Activated T-helper 1 cell treated with anti-CD3 and anti-CD28 coated beads, Interleukin-12 subunit alpha, Interleukin-12 subunit beta, Interleukin-2, Interleukin-4 antibody, amounts not matched to agents 30 ng/mL and 10 ng/mL and 1 ng/mL, durations not matched to agents 14 hours and 24 hours and 36 hours (primary cell): ENCODE measurements around the gene CETP. TPM values are rescaled to one million over a fixed set of nuclear protein-coding genes. Genes with fewer than 3 reads are reported as not detected.
A peak's percentile ranks its signal among the peaks of the same experiment; 100 is the strongest.
"Not testable (repeated sequence)": the region's sequence is repeated elsewhere in the genome, so short reads cannot be mapped to it uniquely, and the experiment has no call there.

Source experiments
- DNase-seq: peaks from one replicate; pipeline ENCODE4 v3.0.0; 2021; ENCODE audit warnings: low spot score
- H3K27ac Mint-ChIP-seq: one replicate; pipeline ENCODE4 v1.8.0; 2021; ENCODE audit warnings: mild to moderate bottlenecking, mixed read lengths
- H3K27me3 Mint-ChIP-seq: one replicate; pipeline ENCODE4 v1.8.0; 2022; ENCODE audit warnings: mild to moderate bottlenecking, moderate library complexity, mixed read lengths; ENCODE audit not compliant: insufficient read depth
- H3K36me3 Mint-ChIP-seq: one replicate; pipeline ENCODE4 v1.8.0; 2021; ENCODE audit warnings: low read depth, mixed read lengths
- H3K4me1 Mint-ChIP-seq: one replicate; pipeline ENCODE4 v1.8.0; 2021; ENCODE audit warnings: low read depth, mixed read lengths
- H3K4me3 Mint-ChIP-seq: one replicate; pipeline ENCODE4 v1.8.0; 2021; ENCODE audit warnings: mild to moderate bottlenecking, moderate library complexity, mixed read lengths
- H3K9me3 Mint-ChIP-seq: one replicate; pipeline ENCODE4 v1.8.0; 2021; ENCODE audit warnings: mixed read lengths
- intact Hi-C: fragments of 100-400 bp; cut with micrococcal nuclease; formaldehyde crosslinking; loops from one replicate; pipeline ENCODE4 v1.15.1; 2024
- total RNA-seq: library from RNA; stranded (reverse); gene quantifications from 2 replicates; pipeline ENCODE4 v1.2.3, GENCODE V29; 2022

The CETP gene
- total RNA-seq, 1 donor from 2014 or later = 0.23 TPM

DNA sequence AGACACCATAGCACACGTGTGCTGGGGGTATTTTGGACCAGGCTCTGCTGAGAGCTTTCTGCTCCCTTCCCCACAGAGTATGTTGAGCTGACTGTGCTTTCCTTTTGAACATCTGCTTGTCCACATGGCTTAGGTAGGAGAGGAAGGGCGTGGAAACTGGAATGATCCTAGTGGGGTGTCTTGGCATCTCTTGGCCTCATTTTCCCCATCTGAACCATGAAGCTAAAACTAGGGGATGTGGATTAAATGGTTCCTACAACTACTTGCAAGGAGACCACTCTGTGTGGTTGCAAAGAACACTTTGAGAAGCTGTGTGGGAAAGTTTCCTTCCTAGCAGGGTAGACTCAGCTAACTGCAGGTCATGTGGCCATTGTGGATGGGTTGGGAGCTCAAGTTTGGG, 20.9 kb downstream of the CETP start:
- intact Hi-C loops = no loop called here
- Mint-ChIP-seq H3K4me3 (no peak overlapping the region), H3K27ac (peak overlapping the region; percentile 4), H3K9me3 (no peaks in the 10 kb centered on the region), H3K36me3 (peaks cover 41% of the 10 kb centered on the region), H3K4me1 (peaks cover 67% of the 10 kb centered on the region), H3K27me3 (no peaks in the 10 kb centered on the region)
- DNase-seq = no peak

DNA sequence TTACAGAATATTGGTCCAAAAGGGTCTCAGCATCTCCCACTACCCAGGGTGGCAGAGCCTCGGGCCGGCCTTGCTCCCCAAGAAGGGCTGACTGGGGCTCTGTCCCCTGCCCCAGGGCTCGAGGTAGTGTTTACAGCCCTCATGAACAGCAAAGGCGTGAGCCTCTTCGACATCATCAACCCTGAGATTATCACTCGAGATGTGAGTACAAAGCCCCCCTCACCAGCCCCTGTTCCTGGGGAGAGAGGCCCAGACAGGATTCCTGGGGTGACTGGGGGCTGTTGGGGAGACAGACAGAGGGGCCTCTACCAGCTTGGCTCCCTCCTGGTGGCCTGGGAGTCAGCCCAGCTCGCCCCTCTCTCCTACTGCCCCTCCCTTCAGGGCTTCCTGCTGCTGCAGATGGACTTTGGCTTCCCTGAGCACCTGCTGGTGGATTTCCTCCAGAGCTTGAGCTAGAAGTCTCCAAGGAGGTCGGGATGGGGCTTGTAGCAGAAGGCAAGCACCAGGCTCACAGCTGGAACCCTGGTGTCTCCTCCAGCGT, 21.5 kb downstream of the CETP start:
- peaks cover 46% of the 10 kb centered on the region for H3K36me3 Mint-ChIP-seq
- no peak overlapping the region for H3K4me3 Mint-ChIP-seq
- peaks cover 73% of the 10 kb centered on the region for H3K4me1 Mint-ChIP-seq
- H3K27me3 Mint-ChIP-seq = no peaks in the 10 kb centered on the region
- DNase-seq = no peak
- intact Hi-C loops = no loop called here
- H3K27ac Mint-ChIP-seq = peak overlapping the region; percentile 4
- no peaks in the 10 kb centered on the region for H3K9me3 Mint-ChIP-seq

DNA sequence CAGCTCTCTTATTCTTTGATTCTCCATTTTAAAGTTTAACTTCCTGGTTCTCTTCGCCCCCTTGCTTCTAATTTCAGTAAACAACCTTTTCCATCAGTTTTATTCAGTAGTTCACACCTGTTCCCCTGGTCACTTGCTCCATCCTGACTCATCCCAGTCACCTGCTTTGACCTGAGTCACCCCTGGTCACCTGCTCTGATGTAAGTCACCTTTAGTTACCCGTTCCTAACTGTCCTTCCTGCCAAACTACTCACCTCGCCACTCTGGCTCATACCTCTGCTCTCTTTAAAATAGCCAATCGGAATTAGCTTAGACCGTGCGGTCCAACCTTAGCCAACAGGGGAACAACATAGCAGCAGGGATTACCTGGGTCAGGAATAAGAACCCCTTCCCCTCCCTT, 22.9 kb downstream of the CETP start:
- no peak for DNase-seq
- Mint-ChIP-seq H3K4me1 (peaks cover 81% of the 10 kb centered on the region), H3K9me3 (no peaks in the 10 kb centered on the region), H3K27ac (peak overlapping the region; percentile 54), H3K27me3 (no peaks in the 10 kb centered on the region), H3K4me3 (peak overlapping the region; percentile 2), H3K36me3 (peaks cover 53% of the 10 kb centered on the region)
- intact Hi-C loops = no loop called here

DNA sequence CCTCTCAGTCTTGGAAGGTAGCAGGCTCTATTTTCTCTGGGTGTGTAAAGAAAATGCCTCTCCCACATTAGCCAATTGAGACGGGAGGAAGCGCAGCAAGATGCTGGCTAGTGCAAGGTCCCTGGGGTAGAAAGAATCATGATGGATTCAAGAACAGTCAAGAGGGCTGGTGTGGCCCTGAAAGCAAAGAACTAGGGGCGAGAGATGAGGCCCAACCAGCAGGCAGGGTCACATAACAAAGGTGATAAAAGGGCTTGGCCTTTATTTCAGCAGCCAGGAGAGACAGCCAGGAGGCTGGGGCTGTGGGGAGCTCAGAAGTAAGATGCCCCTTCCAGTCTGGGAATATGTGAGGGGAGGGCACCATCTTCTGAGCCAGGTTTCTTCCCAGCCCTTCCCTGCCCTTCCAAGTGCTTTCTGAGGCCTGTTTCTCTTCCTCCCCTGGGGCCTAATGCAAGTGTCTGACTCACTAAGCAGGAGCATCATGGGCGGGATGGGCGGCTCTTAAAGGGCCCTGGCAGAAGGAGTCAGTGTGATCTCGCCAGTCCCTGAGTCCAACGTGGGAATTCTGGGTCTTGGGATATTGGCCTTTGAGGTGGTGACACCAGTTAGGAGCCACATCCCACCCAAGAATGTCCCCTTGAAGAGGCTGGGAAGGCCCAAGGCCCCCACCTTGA, 23.7 kb downstream of the CETP start:
- intact Hi-C loops = no loop called here
- H3K36me3 Mint-ChIP-seq = peaks cover 58% of the 10 kb centered on the region
- no peaks in the 10 kb centered on the region for H3K27me3 Mint-ChIP-seq
- H3K9me3 Mint-ChIP-seq = no peaks in the 10 kb centered on the region
- H3K4me3 Mint-ChIP-seq = peak overlapping the region; percentile 46
- peak overlapping the region; percentile 76 for H3K27ac Mint-ChIP-seq
- H3K4me1 Mint-ChIP-seq = peaks cover 86% of the 10 kb centered on the region
- DNase-seq = no peak

DNA sequence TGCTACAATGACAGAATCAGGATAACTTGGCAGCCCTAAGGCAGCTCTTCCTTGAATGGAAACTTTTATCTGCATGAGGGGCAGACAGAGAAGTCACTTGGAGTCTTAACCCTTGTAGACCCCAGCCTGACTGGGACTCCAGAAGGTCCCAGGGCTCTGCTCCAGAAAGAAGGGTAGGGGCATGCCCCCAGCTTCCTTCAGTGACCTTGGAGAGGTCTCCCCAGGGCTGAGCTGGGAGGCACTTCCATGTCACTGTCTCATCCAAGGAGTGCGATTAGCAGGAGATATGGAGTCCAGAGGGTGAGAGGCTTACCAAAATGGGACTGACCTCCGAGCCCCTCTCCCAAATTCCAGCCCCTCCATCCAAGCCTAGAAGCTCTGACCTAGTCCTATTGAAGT, 24.2 kb downstream of the CETP start:
- peak overlapping the region; percentile 76 for H3K27ac Mint-ChIP-seq
- H3K27me3 Mint-ChIP-seq = no peaks in the 10 kb centered on the region
- DNase-seq = no peak
- peaks cover 88% of the 10 kb centered on the region for H3K4me1 Mint-ChIP-seq
- peak overlapping the region; percentile 46 for H3K4me3 Mint-ChIP-seq
- H3K9me3 Mint-ChIP-seq = no peaks in the 10 kb centered on the region
- H3K36me3 Mint-ChIP-seq = peaks cover 61% of the 10 kb centered on the region
- intact Hi-C loops = no loop called here

DNA sequence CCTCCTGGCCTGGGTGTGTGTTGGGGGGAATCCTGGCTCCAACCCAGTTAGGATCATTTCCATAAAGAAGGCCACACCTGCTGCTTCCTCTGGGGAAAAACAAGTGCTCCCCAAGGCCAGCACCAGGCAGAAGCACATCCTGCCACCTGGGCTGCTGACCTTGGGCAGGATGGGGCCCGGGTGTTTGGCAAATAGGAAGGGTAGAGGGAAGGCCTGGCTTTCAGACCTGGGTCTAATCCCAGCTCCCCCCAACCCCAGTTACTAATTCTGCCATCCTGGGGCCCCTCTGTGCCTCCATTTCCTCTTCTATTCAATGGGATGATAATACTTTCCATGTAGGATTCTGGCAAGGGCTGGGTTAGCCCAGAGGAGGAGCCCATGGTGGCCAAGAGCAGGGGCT, 24.6 kb downstream of the CETP start:
- intact Hi-C loops = no loop called here
- Mint-ChIP-seq H3K9me3 (no peaks in the 10 kb centered on the region), H3K4me1 (peaks cover 86% of the 10 kb centered on the region), H3K4me3 (peak overlapping the region; percentile 97), H3K27ac (peak overlapping the region; percentile 66), H3K27me3 (no peaks in the 10 kb centered on the region), H3K36me3 (peaks cover 57% of the 10 kb centered on the region)
- DNase-seq = no peak

DNA sequence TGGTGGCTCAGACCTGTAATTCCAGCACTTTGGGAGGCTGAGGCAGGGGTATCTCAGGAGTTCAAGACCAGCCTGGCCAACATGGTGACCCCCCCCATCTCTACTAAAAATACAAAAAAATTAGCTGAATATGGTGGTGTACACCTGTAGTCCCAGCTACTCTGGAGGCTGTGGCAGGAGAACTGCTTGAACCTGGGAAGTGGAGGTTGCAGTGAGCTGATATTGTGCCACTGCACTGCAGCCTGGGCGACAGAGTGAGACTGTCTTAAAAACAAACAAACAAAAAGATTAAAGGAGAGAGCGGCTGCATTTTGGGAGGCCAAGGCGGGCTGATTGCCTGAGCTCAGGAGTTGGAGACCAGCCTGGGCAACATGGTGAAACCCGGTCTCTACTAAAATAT, 25.2 kb downstream of the CETP start:
- H3K9me3 Mint-ChIP-seq, H3K27me3 Mint-ChIP-seq, intact Hi-C loops, DNase-seq: not testable (repeated sequence)
- Mint-ChIP-seq H3K27ac (peak overlapping the region; percentile 66), H3K4me3 (peak overlapping the region; percentile 97), H3K36me3 (peaks cover 57% of the 10 kb centered on the region), H3K4me1 (peaks cover 85% of the 10 kb centered on the region)

DNA sequence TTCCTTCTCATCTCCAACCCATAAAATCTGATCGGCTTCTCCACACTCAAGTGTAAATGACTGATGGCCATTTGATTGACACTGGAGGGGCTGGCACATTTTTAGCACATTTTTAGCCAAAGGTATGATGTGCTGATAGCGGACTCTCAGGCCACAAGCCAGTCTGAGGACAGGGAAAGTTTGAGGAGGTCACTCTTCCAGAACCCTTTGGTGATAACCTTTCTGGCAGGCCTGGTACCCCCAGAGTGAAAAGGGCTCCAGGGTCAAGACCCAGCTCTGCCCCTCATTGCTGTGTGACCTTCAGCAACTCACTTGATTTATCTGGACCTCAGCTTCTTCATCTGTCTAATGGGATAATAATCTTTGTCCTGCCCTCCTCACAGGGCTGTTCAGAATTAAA, 25.9 kb downstream of the CETP start:
- Mint-ChIP-seq H3K4me1 (peaks cover 81% of the 10 kb centered on the region), H3K27me3 (no peaks in the 10 kb centered on the region), H3K9me3 (no peaks in the 10 kb centered on the region), H3K4me3 (peak overlapping the region; percentile 97), H3K27ac (peak overlapping the region; percentile 97), H3K36me3 (peaks cover 53% of the 10 kb centered on the region)
- intact Hi-C loops = no loop called here
- no peak for DNase-seq

DNA sequence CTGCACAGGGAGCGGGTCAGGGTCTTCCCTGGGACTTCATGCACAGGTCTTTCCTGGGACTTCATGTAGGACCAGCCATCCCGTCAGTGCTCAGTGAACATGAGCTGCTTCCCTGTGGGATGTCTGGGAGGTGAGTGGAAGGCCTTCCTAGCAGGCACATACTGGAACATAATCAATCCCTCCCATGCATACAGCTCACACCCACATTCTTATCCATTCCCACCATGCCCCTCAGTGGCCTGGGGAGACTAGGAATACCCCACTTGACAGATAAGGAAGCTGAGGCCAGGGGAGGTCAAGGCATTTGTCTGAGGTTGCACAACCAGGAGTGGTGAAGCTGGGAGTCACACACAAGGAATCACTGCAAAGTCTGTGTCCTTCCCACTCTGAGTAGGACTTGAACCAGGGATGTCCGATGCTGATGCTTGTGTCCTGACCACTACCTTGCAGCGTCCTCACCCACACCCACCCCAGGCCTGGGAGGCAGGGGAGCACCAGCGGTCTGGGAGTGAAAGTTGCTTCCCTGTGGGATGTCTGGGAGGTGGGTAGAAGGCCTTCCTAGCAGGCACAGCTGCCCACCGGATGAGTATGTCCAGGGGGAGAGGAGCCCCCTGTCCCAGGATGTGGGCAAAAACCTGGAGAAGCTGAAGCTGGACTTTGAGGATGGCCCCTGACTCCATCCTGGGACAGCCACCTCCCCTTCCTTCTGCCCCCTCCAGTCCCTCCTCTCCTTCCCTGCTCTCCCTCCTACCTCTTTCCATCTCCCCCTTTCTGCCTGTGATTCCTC, 26.6 kb downstream of the CETP start:
- peaks cover 53% of the 10 kb centered on the region for H3K36me3 Mint-ChIP-seq
- H3K4me3 Mint-ChIP-seq = peak overlapping the region; percentile 97
- no peaks in the 10 kb centered on the region for H3K27me3 Mint-ChIP-seq
- peaks cover 79% of the 10 kb centered on the region for H3K4me1 Mint-ChIP-seq
- H3K9me3 Mint-ChIP-seq = no peaks in the 10 kb centered on the region
- DNase-seq = no peak
- intact Hi-C loops = no loop called here
- peak overlapping the region; percentile 97 for H3K27ac Mint-ChIP-seq

DNA sequence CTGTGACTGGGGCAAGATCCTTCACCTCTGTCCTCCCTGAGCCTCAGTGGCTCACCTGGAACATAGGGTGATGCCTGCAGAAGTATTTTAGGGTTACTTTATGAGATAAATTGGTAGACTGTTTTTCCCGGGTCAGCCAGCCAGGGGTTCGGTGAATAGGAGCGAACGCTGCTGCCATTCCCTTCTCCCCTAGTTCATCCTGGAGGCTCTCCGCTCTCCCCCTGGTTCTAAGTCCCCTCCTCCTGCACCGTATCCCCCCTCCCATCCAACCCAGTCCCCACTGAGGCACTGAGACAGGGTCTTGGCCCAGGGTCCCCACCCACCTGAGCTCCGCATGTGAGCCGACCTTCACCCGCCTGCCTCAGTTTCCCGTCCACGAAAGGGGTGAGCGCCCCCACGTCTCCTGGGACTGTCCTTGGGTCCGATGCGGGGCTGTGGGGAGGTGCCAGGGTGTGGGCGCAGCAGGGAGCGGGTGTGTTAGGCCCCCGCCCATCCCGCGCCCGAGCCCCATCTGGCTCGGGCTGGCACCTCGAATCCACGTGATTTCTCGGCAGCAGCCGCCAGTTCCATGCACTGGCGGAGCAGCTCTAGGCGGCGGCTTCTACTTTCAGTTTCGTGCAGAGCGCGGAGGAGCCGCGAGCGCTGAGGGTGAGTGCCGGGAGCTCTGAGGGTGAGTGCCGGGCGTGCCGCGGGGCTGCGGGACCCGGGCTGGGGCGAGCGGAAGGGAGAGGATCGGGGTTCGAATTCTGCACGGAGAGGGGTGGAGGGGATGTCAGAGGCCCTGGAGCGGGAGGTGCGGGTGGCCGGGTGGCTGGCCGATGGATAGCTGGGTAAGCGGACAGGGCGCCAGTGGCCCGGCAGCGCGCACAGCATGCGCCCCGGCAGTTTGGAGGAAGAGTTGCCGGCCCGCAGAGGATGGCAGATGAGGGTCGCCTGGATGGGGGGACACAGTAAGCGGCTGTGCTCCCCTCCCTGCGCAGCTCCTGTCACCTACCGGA, 27.5 kb downstream of the CETP start, which contains the start of gene NLRC5:
Gene NLRC5, plus strand, starts transcription at position 610 of the 998 bp plus-strand sequence. CDS start 31,156 bp downstream, outside the sequence.
- Mint-ChIP-seq H3K4me3 (peak within 1 kb of the TSS; percentile 97), H3K36me3 (peaks cover 57% of the 10 kb centered on the region), H3K9me3 (no peaks in the 10 kb centered on the region), H3K4me1 (peaks cover 83% of the 10 kb centered on the region), H3K27me3 (no peaks in the 10 kb centered on the region), H3K27ac (peak within 1 kb of the TSS; percentile 97)
- DNase-seq = peak; percentile 89
- intact Hi-C loops = loop anchor here (1.0 kb wide), 2 partner anchors 25 to 197 kb away; partner anchors contain the start of genes PSME3IP1 and RSPRY1

DNA sequence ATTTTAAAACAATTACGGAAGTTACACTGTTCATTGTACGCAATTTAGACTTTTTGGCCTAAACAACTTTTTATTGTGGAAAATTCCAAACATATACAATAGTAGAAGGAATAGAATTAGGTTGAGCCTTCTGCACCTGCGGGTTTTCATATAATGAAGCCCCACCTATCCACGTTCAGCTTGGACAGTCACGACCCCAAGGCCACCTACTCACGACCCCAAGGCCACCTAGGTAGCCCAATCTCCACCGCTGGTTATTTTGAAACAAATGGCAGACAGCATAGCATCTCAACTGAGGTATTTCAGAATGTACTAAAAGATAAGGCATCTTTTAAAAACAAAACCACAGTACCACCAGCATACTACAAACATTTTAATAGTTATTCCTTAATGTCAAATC, 28.2 kb downstream of the CETP start:
- Mint-ChIP-seq H3K4me1 (peaks cover 80% of the 10 kb centered on the region), H3K4me3 (peak overlapping the region; percentile 97), H3K27me3 (no peaks in the 10 kb centered on the region), H3K27ac (peak overlapping the region; percentile 97), H3K9me3 (no peaks in the 10 kb centered on the region), H3K36me3 (peaks cover 54% of the 10 kb centered on the region)
- no peak for DNase-seq
- intact Hi-C loops = loop anchor here (1.0 to 2.0 kb wide), 6 partner anchors 10 to 196 kb away; partner anchors contain the start of genes HERPUD1, PSME3IP1 and RSPRY1
